HG02885 (cell line): ENCODE measurements around the gene IQCN.
"Not testable (repeated sequence)": the region's sequence is repeated elsewhere in the genome, so short reads cannot be mapped to it uniquely, and the experiment has no call there.

Experiments used
- ATAC-seq: cut with Tn5 transposase; IDR thresholded peaks from one replicate; pipeline ENCODE4 v1.9.1; 2021; ENCODE audit warnings: mild to moderate bottlenecking; ENCODE audit not compliant: unreplicated experiment, poor library complexity

Gene IQCN

DNA sequence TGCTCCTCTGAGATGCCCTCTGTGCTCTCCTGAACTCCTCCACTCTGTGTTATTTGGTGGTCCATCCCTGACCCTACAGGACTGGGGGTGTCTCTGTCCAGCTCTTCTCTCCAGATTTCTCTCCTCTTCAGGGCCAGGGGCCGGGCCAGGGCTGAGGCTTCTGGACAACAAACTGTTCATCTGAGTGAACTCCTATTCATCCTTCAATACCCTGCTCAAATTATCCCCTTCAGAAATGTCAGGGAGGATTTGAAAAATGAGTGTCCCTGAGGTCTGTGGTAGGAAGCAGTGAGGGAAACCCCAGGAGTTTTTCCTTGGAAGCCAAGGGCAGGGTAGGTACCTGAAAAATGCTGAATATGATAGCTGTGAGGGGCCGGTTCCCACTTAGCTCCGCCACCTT is 55.7 kb downstream of the IQCN start:
- ATAC-seq = no peak

- no peak for ATAC-seq
These were observed 56.1 kb downstream of the IQCN start for GRCh38 chr19:18218159-18218558.

DNA sequence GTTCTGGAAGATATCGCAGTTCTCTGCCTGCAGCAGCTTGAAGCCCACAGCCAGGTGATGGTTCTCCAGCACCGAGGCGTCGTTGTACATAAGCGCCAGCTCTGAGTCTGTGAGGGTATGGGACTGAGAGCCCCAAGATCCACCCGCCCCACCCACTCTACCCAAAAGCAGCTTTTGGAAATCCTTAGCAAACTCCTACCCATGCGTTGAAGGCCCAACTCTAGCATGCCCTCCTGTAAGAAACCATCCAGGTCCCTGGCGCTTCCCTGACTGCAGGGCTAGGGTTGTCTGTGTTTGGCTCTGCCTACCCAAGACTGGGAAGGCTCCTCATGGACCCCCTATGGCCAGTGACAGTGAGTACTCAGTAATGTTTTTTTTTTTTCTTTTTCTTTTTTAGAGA is 57.5 kb downstream of the IQCN start:
- no peak for ATAC-seq

DNA sequence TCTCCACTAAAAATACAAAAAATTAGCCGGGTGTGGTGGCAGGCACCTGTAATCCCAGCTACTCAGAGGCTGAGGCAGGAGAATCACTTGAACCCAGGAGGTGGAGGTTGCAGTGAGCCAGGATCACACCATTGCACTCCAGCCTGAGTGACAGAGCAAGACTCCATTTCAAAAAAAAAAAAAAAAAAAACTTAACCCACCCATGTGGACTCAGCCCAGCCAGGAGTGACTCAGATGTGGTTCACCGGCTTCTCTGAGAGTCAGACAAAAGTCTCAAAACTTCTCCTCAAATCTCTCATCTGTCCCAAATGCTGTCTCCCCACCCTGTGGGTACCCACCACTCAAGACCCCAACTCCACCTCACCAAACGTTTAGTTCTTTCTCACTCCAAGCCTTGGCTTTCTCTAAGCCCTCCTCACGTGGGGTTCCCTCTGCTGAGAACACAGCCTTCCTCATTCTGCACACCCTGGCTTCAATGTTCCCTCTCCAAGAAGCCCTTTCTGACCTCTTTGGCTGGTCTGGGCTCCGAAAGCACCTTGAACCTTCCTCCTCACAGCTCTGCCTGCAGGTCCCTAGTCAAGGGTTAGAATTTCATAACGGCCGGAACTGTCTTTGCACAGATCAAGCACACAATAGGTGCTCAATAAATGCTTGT is 59.3 kb downstream of the IQCN start:
- no peak for ATAC-seq

DNA sequence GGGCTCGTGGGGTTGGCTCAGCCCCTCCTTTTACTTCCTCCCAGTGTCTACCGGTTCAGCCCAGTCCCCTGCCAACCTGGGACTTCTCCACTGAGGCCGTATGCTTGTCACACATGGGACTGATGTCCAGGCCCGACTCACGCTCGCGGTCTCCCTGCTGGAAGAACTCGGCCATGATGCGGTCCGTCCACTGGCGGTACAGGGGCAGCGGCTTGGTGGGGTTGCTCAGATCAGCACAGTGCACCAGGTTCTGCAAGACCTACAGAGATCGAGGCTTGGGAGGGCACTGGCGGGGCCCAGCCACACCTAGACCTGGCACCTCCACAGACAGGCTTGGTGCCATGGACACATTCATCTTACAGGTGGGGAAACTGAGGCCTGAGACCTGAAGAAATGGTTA is 62.6 kb downstream of the IQCN start:
- no peak for ATAC-seq

DNA sequence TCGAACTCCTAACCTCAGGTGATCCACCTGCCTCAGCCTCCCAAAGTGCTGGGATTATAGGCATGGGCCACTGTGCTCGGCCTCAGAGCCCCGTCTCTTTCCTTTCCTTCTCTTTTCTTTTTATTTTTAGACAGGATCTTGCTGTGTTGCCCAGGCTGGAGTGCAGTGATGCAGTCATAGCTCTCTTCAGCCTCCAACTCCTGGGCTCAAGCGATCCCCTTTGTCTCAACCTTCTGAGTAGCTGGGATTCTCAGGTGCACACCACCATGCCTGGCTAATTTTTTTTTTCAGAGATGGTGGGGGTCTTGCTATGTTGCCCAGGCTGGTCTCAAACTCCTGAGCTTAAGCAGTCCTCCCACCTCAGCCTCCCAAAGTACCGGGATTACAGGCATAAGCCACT is 64.3 kb downstream of the IQCN start:
- not testable (repeated sequence) for ATAC-seq

DNA sequence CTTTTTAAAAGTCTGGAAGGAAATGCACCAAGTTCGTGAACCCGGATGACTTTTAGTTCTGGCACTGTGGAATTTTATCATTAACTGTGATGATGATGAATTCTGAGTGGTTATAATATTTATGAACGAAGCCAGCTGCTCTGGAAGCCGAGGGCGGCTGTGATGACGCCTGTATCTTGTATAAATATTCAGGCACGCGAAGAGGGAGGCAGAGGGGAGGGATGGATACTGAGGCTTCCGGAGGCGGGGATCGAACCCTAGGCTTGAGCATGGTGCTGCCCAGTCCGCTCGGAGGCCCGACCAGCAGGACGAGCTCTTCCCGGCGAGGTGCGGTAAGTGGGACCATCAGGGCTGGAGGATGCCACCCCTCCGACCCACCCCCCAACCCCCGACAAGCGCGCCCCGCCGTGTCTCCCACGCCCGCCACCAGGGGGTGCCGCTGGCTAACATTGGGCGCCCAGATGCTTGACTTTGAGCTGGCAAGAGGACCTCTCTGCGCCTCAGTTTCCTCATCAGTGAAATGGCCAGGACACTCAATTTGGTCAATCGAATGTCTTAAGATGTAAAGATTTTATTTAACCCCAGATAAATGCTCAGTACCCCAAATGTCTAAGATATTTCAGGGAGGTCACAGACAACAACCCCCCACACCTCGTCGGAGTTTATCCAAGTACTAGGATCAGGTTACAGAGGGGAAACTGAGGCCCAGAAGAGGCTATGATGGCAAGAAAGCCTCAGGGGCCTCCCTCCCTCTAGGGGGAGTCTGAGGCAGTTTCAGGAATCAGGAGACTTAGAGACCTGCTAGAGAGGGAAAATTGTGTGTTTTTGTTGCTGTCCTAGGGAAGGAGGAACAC is 65.9 kb downstream of the IQCN start:
- ATAC-seq = no peak
